ENCODE measurements around the gene ANXA10.

ANXA10 gene

DNA sequence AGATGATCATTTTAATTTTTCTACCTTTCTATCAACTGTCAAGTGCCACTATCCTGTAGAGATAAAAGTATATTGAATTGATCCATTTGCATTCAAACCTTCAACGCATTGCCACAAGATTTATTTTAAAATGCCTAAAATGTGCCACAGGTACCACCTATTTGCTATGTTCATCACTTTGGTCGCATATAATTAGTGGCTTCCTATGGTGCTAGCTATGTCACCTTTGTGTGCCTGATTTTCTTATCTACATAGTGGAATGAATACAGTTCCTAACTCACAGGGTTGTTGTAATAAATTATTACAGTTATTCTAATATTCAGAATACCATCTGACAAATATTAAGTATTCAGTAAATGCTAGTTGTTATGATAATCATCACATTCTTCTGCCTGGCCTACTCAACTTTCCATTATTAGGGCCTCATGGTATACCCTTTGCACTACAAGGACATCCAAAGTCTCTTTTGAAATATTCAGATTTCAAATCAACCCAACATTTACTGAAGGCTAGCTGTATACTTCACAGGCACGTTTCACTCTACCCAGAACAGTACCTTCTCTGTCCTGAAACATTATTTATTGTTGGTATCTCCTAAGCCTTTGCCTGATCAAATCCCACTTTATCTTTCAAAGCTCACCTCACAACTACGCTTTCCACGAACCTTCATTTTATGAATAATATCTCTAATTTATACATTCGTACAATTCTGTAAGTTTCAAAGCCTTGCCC lies 62.4 kb downstream of the ANXA10 start:
- TF ChIP-seq, protein P1, sequence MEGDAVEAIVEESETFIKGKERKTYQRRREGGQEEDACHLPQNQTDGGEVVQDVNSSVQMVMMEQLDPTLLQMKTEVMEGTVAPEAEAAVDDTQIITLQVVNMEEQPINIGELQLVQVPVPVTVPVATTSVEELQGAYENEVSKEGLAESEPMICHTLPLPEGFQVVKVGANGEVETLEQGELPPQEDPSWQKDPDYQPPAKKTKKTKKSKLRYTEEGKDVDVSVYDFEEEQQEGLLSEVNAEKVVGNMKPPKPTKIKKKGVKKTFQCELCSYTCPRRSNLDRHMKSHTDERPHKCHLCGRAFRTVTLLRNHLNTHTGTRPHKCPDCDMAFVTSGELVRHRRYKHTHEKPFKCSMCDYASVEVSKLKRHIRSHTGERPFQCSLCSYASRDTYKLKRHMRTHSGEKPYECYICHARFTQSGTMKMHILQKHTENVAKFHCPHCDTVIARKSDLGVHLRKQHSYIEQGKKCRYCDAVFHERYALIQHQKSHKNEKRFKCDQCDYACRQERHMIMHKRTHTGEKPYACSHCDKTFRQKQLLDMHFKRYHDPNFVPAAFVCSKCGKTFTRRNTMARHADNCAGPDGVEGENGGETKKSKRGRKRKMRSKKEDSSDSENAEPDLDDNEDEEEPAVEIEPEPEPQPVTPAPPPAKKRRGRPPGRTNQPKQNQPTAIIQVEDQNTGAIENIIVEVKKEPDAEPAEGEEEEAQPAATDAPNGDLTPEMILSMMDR (IDR thresholded peaks at IDR 0.05; ENCODE audit: borderline replicate concordance, insufficient read depth, low read depth, low read length): no peak
- H3K4me3 ChIP-seq (ENCODE audit: low read depth, low read length): no peak overlapping the region

DNA sequence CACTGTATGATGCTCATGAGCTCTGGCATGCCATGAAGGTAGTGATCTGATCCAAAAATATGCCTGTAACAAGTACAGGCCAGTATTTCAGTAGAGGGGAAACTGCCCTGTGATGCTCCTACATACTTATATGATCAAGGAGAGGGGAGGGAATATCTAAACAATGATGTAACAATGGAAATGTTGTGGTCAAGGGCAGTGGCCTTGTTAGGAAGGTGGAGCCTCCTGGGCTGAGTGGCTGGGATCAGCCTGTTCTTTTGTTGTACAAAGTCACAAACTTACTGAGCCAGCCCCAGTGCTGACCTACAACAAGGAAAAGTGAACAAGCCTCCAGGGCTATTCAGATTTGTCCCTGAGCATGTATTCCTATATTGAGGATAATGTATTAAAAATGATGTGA lies 70.3 kb downstream of the ANXA10 start:
- TF ChIP-seq, protein P1 (IDR thresholded peaks at IDR 0.05; ENCODE audit: borderline replicate concordance, insufficient read depth, low read depth, low read length): no peak
- H3K4me3 ChIP-seq (ENCODE audit: low read depth, low read length): no peak overlapping the region

DNA sequence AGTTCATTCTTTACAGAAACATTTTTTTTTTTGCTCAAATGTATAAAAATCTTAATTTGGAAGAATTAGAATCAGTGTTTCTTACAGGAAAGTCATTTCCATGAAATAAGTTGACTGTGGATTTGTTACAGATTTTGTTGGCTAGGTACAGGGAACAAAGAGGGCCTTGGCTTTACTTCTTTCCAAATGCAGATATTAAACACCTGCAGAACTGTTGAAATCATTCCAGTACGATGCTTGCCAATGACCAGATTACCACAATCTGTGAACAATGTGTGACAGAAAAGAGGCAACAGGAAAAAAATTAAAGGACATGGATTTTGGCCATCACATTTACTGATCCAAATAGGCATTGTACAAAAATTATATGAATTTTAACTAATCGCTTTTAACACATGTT lies 70.8 kb downstream of the ANXA10 start:
- TF ChIP-seq, protein P1 (IDR thresholded peaks at IDR 0.05; ENCODE audit: borderline replicate concordance, insufficient read depth, low read depth, low read length): no peak
- no peak overlapping the region for H3K4me3 ChIP-seq (ENCODE audit: low read depth, low read length)

DNA sequence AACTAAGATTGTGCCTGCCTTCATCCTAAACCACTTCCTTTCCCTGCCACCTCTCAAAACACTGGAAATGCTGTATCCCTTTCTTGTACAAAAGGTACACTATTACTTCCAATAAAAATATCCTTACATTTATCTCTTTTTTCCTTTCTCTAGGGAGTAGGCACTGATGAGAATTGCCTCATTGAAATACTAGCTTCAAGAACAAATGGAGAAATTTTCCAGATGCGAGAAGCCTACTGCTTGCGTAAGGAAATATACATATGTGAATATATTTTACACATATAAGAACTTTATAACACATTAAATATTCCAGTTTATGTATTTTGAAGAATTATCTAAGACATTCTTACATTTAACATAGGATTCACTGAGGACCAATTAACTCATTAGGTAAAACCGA lies 71.7 kb downstream of the ANXA10 start:
- H3K4me3 ChIP-seq (ENCODE audit: low read depth, low read length): no peak overlapping the region
- TF ChIP-seq, protein P1 (IDR thresholded peaks at IDR 0.05; ENCODE audit: borderline replicate concordance, insufficient read depth, low read depth, low read length): no peak

DNA sequence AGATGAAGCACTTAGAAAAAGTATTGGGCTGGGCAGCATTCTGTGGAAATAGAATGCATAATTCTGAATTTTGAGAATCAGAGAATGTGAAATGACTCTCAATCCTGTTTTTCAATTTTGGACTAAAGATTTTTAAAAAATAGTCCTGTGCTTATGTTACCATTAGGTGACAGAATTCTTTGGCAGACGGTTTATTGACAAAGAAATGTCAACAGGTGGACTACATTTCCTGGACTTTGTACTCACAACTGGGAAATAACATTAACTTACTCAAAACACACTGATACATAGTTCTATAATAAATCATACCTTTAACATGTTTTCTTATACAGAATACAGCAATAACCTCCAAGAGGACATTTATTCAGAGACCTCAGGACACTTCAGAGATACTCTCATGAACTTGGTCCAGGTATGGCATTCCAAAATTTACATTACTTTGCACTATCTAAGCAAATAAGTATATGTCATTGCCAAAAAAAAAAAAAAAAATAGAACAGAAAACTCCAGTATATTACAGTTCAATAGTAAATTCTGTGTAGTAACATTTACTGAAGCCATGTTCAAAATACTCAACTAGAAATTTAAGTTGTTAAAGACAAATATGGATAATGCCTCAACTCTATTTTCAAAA lies 72.7 kb downstream of the ANXA10 start:
- no peak overlapping the region for H3K4me3 ChIP-seq (ENCODE audit: low read depth, low read length)
- TF ChIP-seq, protein P1 (IDR thresholded peaks at IDR 0.05; ENCODE audit: borderline replicate concordance, insufficient read depth, low read depth, low read length): no peak

DNA sequence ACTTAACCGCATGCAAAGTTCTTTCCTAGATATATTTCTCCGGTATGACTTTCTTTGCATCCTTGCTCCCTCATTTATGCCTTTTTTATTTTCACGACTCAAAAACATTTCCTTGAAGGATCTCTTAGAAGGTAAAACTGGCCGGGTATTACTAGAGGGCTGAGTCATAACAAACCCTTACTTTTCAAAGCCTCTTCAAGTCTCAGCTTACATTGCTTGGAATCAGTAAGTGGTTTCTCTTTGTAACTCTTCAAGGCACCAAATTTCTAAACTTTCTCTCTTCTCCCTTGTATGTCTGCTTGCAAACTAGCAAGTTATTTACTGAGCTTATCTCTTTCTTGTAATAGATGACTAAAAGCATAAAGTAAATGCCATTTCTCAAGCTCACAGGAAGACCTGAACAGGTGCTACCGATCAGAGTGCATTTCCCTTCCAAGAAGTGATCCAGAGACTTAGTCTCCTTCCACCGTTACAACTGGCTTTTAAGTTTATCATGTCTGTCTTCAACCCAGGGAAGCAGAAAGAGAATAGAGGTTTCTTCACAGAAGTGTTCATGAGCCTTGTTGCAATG lies 75.5 kb downstream of the ANXA10 start:
- H3K4me3 ChIP-seq (ENCODE audit: low read depth, low read length): no peak overlapping the region
- TF ChIP-seq, protein P1 (IDR thresholded peaks at IDR 0.05; ENCODE audit: borderline replicate concordance, insufficient read depth, low read depth, low read length): no peak

DNA sequence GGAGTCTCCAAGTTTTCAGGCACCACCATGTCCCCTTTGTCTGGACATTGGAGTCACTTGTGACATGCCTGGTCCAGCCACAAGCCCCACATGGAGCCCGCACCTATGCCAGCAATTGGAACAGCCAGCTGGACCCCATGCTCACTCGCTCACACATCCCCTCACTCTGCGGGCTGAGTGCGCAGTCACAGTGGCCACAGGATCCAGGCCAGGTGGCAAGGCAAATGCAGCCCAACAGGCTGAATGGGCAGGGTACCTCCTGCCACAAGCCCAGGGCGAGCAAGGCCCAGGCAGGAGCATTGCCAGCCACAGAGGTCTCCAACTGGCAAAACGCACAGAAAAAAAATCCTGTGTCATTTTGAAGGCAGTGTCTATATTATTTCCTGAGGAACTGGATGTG lies 82.0 kb downstream of the ANXA10 start:
- TF ChIP-seq, protein P1 (IDR thresholded peaks at IDR 0.05; ENCODE audit: borderline replicate concordance, insufficient read depth, low read depth, low read length): no peak
- no peak overlapping the region for H3K4me3 ChIP-seq (ENCODE audit: low read depth, low read length)

All from GM12875 (cell line).